Naive thymus-derived CD4-positive, alpha-beta T cell (primary cell): ENCODE measurements around the gene SMAD2. TPM values are rescaled to one million over a fixed set of nuclear protein-coding genes. Genes with fewer than 3 reads are reported as not detected.

ENCODE experiments used
- ATAC-seq: fragments of 150-1000 bp; cut with Tn5 transposase; 2 replicates; pipeline ENCODE4 v1.10.0; 2021; ENCODE audit warnings: mild to moderate bottlenecking, moderate library complexity
- CTCF ChIA-PET: fragments of 350-600 bp; sonication (Branson Sonifier 250); formaldehyde crosslinking; loops from one replicate; lab custom pipeline; 2021; ENCODE audit warnings: antibody characterized with exemption; lab: Charles Lee
- POLR2A ChIA-PET: fragments of 350-600 bp; sonication (Branson Sonifier 250); formaldehyde crosslinking; loops from one replicate; lab custom pipeline; 2021; ENCODE audit warnings: antibody characterized with exemption, inconsistent platforms; lab: Charles Lee
- DNase-seq, 9 donors: peaks; one replicate each; pipeline versions ENCODE4 v3.0.0 to v3.0.0-alpha.2; 2020 to 2022; ENCODE audit warnings: mixed read lengths in 1 of 9
- H3K27ac ChIP-seq: one replicate; pipeline ENCODE4 v1.7.0; 2013; ENCODE audit warnings: mild to moderate bottlenecking, low read depth, low read length, moderate library complexity
- H3K27me3 ChIP-seq, 2 donors: one replicate each; pipeline ENCODE4 v1.7.0; 2013; ENCODE audit warnings: low read length in 2 of 2, mild to moderate bottlenecking in 2 of 2, moderate library complexity in 2 of 2; ENCODE audit not compliant: control insufficient read depth in 2 of 2, insufficient read depth in 2 of 2
- H3K36me3 ChIP-seq, 3 experiments: 1 replicate in 2 of 3; 2 replicates in 1 of 3; pipeline ENCODE4 v1.7.0; 2013; ENCODE audit warnings: low read length in 3 of 3, mild to moderate bottlenecking in 3 of 3, moderate library complexity in 1 of 3; ENCODE audit not compliant: insufficient read depth in 3 of 3, control insufficient read depth in 2 of 3
- H3K4me1 ChIP-seq, 2 donors: one replicate each; pipeline ENCODE4 v1.7.0; 2013; ENCODE audit warnings: low read length in 2 of 2, mild to moderate bottlenecking in 2 of 2, moderate library complexity in 1 of 2; ENCODE audit not compliant: control insufficient read depth in 2 of 2, insufficient read depth in 2 of 2
- H3K4me3 ChIP-seq: 2 replicates; pipeline ENCODE4 v1.7.0; 2013; ENCODE audit warnings: mild to moderate bottlenecking, low read length
- H3K9me3 ChIP-seq, 3 experiments: 1 replicate in 2 of 3; 2 replicates in 1 of 3; pipeline ENCODE4 v1.7.0; 2013; ENCODE audit warnings: low read length in 3 of 3; ENCODE audit not compliant: control insufficient read depth in 2 of 3
- H3K27ac Mint-ChIP-seq, 9 donors: one replicate each; pipeline ENCODE4 v1.8.0; 2020 to 2022; ENCODE audit warnings: mixed read lengths in 9 of 9, mild to moderate bottlenecking in 8 of 9, moderate library complexity in 5 of 9, inconsistent platforms in 2 of 9
- H3K27me3 Mint-ChIP-seq, 5 donors: one replicate each; pipeline ENCODE4 v1.8.0; 2021 to 2022; ENCODE audit warnings: mixed read lengths in 5 of 5, mild to moderate bottlenecking in 1 of 5
- H3K36me3 Mint-ChIP-seq, 5 donors: one replicate each; pipeline ENCODE4 v1.8.0; 2020 to 2022; ENCODE audit warnings: mixed read lengths in 5 of 5, mild to moderate bottlenecking in 3 of 5, inconsistent platforms in 1 of 5
- H3K4me1 Mint-ChIP-seq, 7 donors: one replicate each; pipeline ENCODE4 v1.8.0; 2020 to 2022; ENCODE audit warnings: mixed read lengths in 7 of 7, mild to moderate bottlenecking in 3 of 7, inconsistent platforms in 1 of 7
- H3K4me3 Mint-ChIP-seq, 10 donors: one replicate each; pipeline ENCODE4 v1.8.0; 2020 to 2022; ENCODE audit warnings: mild to moderate bottlenecking in 10 of 10, mixed read lengths in 10 of 10, moderate library complexity in 6 of 10, inconsistent platforms in 2 of 10
- H3K9me3 Mint-ChIP-seq, 11 donors: one replicate each; pipeline ENCODE4 v1.8.0; 2020 to 2022; ENCODE audit warnings: mixed read lengths in 11 of 11, mild to moderate bottlenecking in 4 of 11, inconsistent platforms in 1 of 11, moderate library complexity in 1 of 11
- intact Hi-C, 2 donors: fragments of 100-400 bp; cut with micrococcal nuclease; formaldehyde crosslinking; loops; one replicate each; pipeline ENCODE4 v1.15.1; 2023
- polyA plus RNA-seq, 2 donors: library from polyadenylated mRNA; unstranded; fragments of 300-500 nt; fragmentation: Illumina TruSeq; gene quantifications; one replicate each; pipeline ENCODE4 v1.2.3, GENCODE V29; 2021
- total RNA-seq, 6 experiments: library from RNA in 5 of 6; stranded (reverse) in 5 of 6; gene quantifications; 1 replicate in 5 of 6; 2 replicates in 1 of 6; pipeline ENCODE4 v1.2.3 and lab custom pipeline; 2021 to 2026

The SMAD2 gene
- total and polyA plus RNA-seq, 7 experiments from 2014 or later: 91.3 to 164 (median 113) TPM

GRCh38 chr18:47868744-47869143 lies 61.7 kb downstream of the SMAD2 start:
- DNase-seq (no peak), ATAC-seq (no peak)
- ChIA-PET CTCF (no interaction called here), POLR2A (no interaction called here)
- Mint-ChIP-seq H3K27ac (no peak overlapping the region), H3K4me3 (no peak overlapping the region), H3K36me3 (peaks cover 3 to 49% (median 26%) of the 10 kb centered on the region in 5 donors), H3K27me3 (no peaks in the 10 kb centered on the region), H3K4me1 (peaks cover 0 to 42% (median 36%) of the 10 kb centered on the region in 7 donors), H3K9me3 (no peaks in the 10 kb centered on the region)
- H3K4me3 ChIP-seq: no peak overlapping the region
- H3K27ac ChIP-seq: no peak overlapping the region
- peaks cover 0 to 30% (median 0%) of the 10 kb centered on the region in 3 experiments for H3K36me3 ChIP-seq
- intact Hi-C loops: no loop called here
- H3K27me3 ChIP-seq: no peaks in the 10 kb centered on the region
- H3K4me1 ChIP-seq: no peaks in the 10 kb centered on the region
- no peaks in the 10 kb centered on the region for H3K9me3 ChIP-seq

GRCh38 chr18:47865183-47865582 lies 65.3 kb downstream of the SMAD2 start:
- CTCF ChIA-PET: no interaction called here
- Mint-ChIP-seq H3K36me3 (peaks cover 18 to 73% (median 55%) of the 10 kb centered on the region in 5 donors), H3K9me3 (peaks cover 0 to 13% (median 0%) of the 10 kb centered on the region in 11 donors), H3K27ac (no peak overlapping the region), H3K4me3 (no peak overlapping the region), H3K4me1 (peaks cover 0 to 12% (median 7%) of the 10 kb centered on the region in 7 donors), H3K27me3 (no peaks in the 10 kb centered on the region)
- Histone ChIP-seq H3K4me3 (no peak overlapping the region), H3K9me3 (no peaks in the 10 kb centered on the region), H3K4me1 (no peaks in the 10 kb centered on the region), H3K36me3 (peaks cover 0 to 45% (median 0%) of the 10 kb centered on the region in 3 experiments), H3K27ac (no peak overlapping the region), H3K27me3 (no peaks in the 10 kb centered on the region)
- intact Hi-C loops: no loop called here
- POLR2A ChIA-PET: no interaction called here
- ATAC-seq (no peak), DNase-seq (no peak)

- peaks cover 0 to 5% (median under 1%) of the 10 kb centered on the region in 7 donors for H3K4me1 Mint-ChIP-seq
- Histone ChIP-seq H3K4me3 (no peak overlapping the region), H3K4me1 (no peaks in the 10 kb centered on the region), H3K27ac (no peak overlapping the region), H3K9me3 (peaks cover 0 to 6% (median 0%) of the 10 kb centered on the region in 3 experiments), H3K36me3 (peaks cover 0 to 47% (median 0%) of the 10 kb centered on the region in 3 experiments), H3K27me3 (no peaks in the 10 kb centered on the region)
- no peak for DNase-seq
- peak overlapping the region in 1 of 9 donors; percentile 37 for H3K27ac Mint-ChIP-seq
- peaks cover 0 to 33% (median 13%) of the 10 kb centered on the region in 11 donors for H3K9me3 Mint-ChIP-seq
- CTCF ChIA-PET: no interaction called here
- POLR2A ChIA-PET: no interaction called here
- no peak for ATAC-seq
- no peaks in the 10 kb centered on the region for H3K27me3 Mint-ChIP-seq
- H3K36me3 Mint-ChIP-seq: peaks cover 23 to 79% (median 61%) of the 10 kb centered on the region in 5 donors
- intact Hi-C loops: no loop called here
- H3K4me3 Mint-ChIP-seq: no peak overlapping the region
These were observed 67.4 kb downstream of the SMAD2 start for GRCh38 chr18:47863041-47863440.

- intact Hi-C loops: no loop called here
- H3K36me3 Mint-ChIP-seq: peaks cover 29 to 82% (median 77%) of the 10 kb centered on the region in 5 donors
- no peak overlapping the region for H3K4me3 Mint-ChIP-seq
- Histone ChIP-seq H3K36me3 (peaks cover 0 to 49% (median 0%) of the 10 kb centered on the region in 3 experiments), H3K4me1 (no peaks in the 10 kb centered on the region), H3K27me3 (no peaks in the 10 kb centered on the region), H3K4me3 (no peak overlapping the region), H3K27ac (no peak overlapping the region), H3K9me3 (peaks cover 0 to 34% (median 16%) of the 10 kb centered on the region in 3 experiments)
- H3K4me1 Mint-ChIP-seq: peaks cover 0 to 1% (median 0%) of the 10 kb centered on the region in 7 donors
- ChIA-PET CTCF (no interaction called here), POLR2A (no interaction called here)
- peaks cover 3 to 66% (median 30%) of the 10 kb centered on the region in 11 donors for H3K9me3 Mint-ChIP-seq
- ATAC-seq (no peak), DNase-seq (no peak)
- H3K27me3 Mint-ChIP-seq: no peaks in the 10 kb centered on the region
- H3K27ac Mint-ChIP-seq: no peak overlapping the region
These were observed 71.9 kb downstream of the SMAD2 start for GRCh38 chr18:47858607-47859006.

- Mint-ChIP-seq H3K27me3 (no peaks in the 10 kb centered on the region), H3K36me3 (peaks cover 9 to 53% (median 32%) of the 10 kb centered on the region in 5 donors), H3K9me3 (no peaks in the 10 kb centered on the region), H3K4me1 (peaks cover 0 to 3% (median 0%) of the 10 kb centered on the region in 7 donors), H3K27ac (no peak overlapping the region), H3K4me3 (no peak overlapping the region)
- peaks cover 0 to 23% (median 10%) of the 10 kb centered on the region in 3 experiments for H3K36me3 ChIP-seq
- H3K4me3 ChIP-seq: no peak overlapping the region
- no peak overlapping the region for H3K27ac ChIP-seq
- H3K27me3 ChIP-seq: no peaks in the 10 kb centered on the region
- POLR2A ChIA-PET: interaction anchor here (0.6 to 0.7 kb wide), 2 partner anchors 64 to 614 kb away, joined by 3 read pairs; no protein-coding TSS in a partner anchor
- no peak for ATAC-seq
- no peak for DNase-seq
- CTCF ChIA-PET: no interaction called here
- intact Hi-C loops: no loop called here
- no peaks in the 10 kb centered on the region for H3K4me1 ChIP-seq
- no peaks in the 10 kb centered on the region for H3K9me3 ChIP-seq
These were observed 82.8 kb downstream of the SMAD2 start for GRCh38 chr18:47847635-47848034.

GRCh38 chr18:47846431-47846830 lies 84.0 kb downstream of the SMAD2 start:
- intact Hi-C loops: no loop called here
- ATAC-seq (no peak), DNase-seq (no peak)
- POLR2A ChIA-PET: no interaction called here
- CTCF ChIA-PET: no interaction called here
- H3K4me1 ChIP-seq: no peaks in the 10 kb centered on the region
- H3K27me3 ChIP-seq: no peaks in the 10 kb centered on the region
- peaks cover 0 to 34% (median 10%) of the 10 kb centered on the region in 3 experiments for H3K36me3 ChIP-seq
- Mint-ChIP-seq H3K27me3 (no peaks in the 10 kb centered on the region), H3K27ac (no peak overlapping the region), H3K9me3 (no peaks in the 10 kb centered on the region), H3K4me1 (peaks cover 0 to 3% (median 0%) of the 10 kb centered on the region in 7 donors), H3K4me3 (no peak overlapping the region), H3K36me3 (peaks cover 13 to 58% (median 38%) of the 10 kb centered on the region in 5 donors)
- no peak overlapping the region for H3K27ac ChIP-seq
- H3K4me3 ChIP-seq: no peak overlapping the region
- H3K9me3 ChIP-seq: no peaks in the 10 kb centered on the region
